CD4-positive, alpha-beta T cell treated with Interferon alpha-2 for 1 hour (primary cell): ENCODE data around the gene ERCC8.
"Not testable (repeated sequence)": the region's sequence is repeated elsewhere in the genome, so short reads cannot be mapped to it uniquely, and the experiment has no call there.

ENCODE experiments used
- DNase-seq, 2 donors: peaks; one replicate each; pipeline ENCODE4 v3.0.0-alpha.2; 2020 to 2022

The ERCC8 gene, protein sequence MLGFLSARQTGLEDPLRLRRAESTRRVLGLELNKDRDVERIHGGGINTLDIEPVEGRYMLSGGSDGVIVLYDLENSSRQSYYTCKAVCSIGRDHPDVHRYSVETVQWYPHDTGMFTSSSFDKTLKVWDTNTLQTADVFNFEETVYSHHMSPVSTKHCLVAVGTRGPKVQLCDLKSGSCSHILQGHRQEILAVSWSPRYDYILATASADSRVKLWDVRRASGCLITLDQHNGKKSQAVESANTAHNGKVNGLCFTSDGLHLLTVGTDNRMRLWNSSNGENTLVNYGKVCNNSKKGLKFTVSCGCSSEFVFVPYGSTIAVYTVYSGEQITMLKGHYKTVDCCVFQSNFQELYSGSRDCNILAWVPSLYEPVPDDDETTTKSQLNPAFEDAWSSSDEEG

DNA sequence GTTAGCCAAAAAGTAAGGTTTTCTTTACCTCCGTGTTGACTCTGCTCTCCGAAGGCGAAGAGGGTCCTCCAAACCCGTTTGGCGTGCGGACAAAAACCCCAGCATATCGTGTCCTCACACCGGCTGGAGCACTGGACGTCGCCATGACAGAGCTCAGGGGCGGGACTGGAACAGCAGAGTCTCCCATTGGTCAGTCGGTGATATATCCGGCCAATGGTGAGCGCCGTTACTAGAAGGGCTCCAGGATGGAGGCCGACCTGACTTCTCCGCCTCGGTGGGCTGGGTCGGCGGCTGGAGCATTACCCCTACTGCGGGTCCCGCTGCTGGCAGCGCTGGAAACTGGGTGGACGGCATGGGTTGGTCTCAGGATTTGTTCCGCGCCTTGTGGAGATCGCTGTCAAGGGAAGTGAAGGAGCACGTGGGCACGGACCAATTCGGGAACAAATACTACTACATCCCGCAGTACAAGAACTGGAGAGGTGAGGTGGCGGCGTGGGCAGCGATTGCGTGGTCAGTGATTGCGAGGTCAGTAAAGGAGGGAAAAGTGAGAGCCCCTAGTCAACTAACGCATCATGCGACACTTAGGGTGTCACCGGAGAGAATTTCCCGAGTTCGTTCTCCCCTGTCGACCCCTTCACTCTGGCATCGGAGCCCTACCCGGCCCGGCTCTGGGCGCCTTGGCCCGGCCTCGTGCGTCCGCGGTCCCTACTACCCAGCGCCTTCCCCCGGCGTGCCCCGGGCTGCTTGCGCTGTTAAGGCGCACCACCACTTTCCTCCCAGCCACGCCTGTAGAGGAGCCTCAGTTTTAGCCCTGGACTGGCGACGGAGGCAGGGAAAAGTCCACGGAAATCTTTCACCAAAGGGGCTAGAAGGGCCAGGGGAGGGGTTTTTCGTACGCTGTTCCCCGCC lies at the start of gene ERCC8, which contains the start of gene NDUFAF2:
Gene ERCC8, minus strand, starts transcription at position 167 of the 909 bp plus-strand sequence. Its CDS starts 62 bp downstream, at position 105.
Gene NDUFAF2, plus strand, starts transcription at position 302 of the 909 bp plus-strand sequence. Its CDS starts 51 bp downstream, at position 353.
- DNase-seq = peak; percentile 90 to 93

DNA sequence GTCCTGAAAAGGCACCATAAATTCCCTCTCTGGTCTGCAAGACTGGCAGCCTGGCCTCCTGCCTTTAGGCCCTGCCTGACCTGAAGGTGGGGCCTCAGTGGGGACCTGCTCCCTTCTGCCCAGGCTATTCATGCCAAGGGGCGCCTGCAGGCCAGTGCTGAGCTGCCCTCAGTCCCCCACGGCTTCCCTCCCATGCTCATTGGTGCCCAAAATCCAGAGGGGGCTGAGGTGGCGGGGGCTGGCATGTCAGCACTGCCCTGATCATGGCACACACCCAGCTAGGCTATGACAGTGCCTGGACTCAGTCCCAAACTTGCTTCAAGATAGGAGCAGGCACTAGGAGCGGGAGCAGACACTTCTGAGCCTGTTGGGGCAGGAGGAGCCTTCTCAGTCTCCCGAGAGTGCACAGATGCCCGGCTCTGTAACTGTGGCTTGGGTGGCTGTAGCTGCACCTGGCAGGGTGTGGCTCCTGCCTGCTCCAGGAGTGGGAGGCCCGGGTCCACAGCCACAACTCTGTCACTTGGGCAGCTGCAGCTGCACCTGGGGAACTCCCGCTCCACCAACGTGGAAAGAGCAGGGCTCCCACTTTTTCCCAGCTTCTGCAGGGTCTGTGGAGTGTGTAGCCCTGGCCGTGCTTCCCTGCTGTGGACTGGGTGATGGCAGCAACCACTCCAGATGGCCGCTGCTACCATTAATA lies 49.2 kb upstream of the ERCC8 start:
- DNase-seq = no peak

DNA sequence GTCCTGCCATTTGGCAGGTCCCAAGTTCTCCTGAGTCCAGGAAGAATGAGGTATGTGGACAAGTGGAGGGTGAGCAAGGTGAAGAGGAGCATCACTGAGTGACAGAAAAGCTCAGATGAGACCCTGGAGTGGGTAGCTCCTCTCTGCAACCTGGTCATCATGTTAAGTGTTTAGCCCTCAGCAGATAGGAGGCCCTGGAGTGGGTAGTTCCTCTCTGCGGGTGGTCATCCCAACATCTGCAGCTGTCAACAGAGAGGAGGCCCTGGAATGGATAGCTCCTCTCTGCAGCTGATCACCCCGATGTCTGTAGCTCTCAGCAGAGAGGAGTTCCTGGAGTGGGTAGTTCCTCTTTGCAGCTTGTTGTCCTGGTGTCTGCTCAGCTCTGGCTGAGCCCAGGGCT lies 48.6 kb upstream of the ERCC8 start:
- DNase-seq = no peak

DNA sequence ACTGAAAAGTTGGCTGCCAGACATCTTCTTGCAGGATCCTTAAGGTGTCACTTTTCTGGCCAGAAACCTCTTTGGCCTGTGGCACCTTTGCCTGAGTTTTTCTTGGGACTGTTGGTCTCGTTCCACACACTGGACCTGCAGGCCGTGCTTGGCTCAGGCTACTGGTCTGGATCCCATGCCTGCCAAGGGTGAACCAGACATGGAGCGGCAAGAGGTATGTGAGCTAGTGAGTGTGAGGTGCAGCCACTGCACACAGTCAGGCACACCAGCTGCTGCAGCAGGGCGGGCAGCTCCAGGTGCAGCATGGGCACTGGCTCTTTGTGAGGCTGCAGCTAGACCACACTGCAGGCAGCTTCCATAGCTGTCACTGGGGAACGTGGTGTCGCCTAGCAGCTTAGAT lies 48.0 kb upstream of the ERCC8 start:
- no peak for DNase-seq

DNA sequence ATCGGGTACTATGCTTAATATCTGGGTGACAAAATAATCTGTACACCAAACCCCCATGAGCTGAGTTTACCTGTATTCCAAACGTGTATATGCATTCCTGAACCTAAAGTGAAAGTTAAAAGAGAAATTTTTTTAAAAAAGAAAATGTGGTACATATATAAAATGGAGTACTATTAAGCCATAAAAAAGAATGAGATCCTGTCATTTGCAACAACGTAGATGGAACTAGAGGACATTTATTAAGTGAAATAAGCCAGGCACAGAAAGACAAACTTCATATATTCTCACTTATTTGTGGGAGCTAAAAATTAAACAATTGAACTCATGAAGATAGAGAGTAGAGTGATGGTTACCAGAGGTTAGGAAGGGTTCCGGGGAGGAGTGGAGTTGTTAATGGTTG lies 44.9 kb upstream of the ERCC8 start:
- DNase-seq = no peak

DNA sequence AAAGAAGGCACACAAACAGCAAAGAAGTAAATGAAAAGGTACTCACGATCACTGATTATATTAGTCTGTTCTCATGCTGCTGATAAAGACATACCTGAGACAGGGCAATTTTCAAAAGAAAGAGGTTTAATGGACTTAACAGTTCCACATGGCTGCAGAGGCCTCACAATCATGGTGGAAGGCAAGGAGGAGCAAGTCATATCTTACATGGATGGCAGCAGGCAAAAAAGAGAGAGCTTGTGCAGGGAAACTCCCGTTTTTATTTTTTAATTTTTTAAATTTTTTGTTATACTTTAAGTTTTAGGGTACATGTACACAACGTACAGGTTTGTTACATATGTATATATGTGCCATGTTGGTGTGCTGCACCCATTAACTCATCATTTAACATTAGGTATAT lies 37.3 kb upstream of the ERCC8 start:
- not testable (repeated sequence) for DNase-seq

DNA sequence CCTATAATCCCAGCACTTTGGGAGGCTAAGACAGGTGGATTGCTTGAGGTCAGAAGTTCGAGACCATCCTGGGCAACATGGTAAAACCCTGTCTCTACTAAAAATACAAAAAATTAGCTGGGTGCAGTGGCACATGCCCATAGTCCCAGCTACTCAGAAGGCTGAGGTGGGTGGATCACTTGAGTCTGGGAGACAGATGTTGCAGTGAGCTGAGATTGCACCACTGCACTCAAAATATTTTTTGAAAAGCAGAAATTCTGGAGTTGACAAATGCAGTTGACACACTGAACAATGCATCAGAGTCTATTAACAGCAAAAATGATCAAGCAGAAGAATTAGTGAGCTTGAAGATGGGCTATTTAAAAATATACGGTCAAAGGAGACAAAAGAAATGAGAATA lies 35.6 kb upstream of the ERCC8 start:
- no peak for DNase-seq

DNA sequence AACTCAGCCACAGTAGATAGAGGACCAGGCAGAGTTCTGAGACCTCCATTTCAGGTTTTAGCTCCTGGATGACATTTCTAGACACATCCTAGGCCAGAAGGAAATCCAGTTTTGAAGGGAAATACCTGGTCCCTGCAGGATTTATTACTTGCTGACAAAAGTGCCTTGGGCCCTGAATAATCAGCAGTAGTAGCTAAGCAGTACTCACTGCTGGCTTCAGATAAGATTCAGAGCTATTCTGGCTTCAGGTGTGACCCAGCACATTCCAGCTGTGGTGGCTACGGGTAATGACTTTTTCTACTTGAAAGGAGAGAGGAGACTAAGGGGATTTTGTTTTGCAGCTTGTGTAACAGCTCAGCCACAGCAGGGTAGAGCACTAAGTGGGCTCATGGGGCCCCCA lies 34.1 kb upstream of the ERCC8 start:
- no peak for DNase-seq

DNA sequence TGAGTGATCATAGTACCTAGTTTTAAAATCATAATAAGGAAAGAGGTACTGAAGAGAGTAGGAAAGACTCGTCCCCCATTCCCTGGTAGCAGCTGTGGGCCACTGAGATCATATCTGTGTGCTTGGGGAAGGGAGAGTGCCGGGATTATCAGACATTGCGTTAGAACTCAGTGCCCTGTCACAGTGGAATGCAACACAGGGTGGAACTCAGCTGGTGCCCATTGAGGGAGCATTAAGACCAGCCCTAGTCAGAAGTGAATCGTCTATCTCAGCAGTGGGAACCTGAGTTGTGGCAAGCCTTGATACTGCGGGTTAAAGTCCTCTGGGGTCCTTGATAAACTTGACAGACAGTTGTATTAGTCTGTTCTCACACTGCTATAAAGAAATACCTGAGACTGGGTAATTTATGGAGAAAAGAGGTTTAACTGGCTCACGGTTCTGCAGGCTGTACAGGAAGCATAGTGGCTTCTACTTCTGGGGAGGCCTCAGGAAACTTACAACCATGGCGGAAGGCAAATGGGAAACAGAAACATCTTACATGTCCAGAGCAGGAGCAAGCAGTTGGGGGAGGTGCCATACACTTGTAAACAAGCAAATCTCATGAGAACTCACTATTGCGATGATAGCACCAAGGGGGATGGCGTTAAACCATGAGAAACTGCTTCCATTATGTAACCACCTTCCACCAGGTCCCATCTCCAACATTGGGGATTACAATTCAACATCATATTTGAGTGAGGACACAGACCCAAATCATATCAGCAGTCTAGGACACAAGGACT lies 33.3 kb upstream of the ERCC8 start:
- no peak for DNase-seq

DNA sequence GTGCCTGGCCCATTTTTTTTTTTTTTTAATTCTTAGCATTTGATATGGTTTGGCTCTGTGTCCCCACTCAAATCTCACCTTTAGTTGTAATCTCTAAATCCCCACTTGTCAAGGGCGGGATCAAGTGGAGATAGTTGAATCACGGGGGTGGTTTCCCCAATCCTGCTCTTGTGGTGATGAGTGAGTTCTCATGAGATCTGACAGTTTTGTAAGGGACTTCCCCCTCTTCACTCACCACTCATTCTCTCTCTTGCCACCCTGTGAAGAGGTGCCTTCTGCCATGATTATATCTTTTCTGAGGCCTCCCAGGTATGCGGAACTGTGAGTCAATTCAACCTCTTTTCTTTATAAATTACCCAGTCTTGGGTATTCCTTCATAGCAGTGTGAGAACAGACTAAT lies 27.4 kb upstream of the ERCC8 start:
- no peak for DNase-seq

DNA sequence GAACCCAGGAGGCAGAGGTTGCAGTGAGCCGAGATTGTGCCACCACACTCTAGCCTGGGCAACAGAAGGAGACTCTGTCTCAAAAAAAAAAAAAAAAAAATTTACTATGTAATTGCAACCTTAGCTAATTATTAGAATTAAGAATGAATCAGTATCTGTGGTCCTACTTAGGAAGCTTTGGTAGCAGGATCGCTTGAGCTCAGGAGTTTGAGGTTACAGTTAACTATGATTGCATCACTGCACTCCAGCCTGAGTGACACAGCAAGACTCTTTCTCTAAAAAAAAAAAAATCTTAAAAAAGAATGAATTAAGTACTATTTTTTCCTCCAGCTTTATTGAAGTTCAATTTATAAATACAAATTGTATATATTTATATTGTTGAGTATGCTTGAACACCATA lies 16.8 kb upstream of the ERCC8 start:
- no peak for DNase-seq

DNA sequence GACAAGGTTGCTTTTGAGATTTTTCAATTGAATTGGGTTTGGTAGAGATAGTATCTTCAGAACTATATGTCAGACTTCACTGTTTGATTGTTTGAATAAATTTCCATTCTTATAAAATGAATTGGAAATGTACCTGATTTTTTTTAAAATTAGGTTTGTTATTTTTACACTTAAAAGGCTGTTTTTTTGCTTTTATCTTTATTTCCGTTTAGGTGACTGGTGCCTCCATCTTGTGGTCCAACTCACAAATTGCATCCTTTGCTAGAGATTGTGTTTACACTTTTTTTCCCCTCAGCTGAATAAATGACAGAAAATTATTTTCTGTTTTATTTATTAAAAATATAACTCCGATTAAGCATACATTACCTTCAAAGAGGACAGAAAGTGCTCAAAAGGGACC lies 15.7 kb upstream of the ERCC8 start:
- peak in 1 of 2 donors; percentile 38 for DNase-seq

DNA sequence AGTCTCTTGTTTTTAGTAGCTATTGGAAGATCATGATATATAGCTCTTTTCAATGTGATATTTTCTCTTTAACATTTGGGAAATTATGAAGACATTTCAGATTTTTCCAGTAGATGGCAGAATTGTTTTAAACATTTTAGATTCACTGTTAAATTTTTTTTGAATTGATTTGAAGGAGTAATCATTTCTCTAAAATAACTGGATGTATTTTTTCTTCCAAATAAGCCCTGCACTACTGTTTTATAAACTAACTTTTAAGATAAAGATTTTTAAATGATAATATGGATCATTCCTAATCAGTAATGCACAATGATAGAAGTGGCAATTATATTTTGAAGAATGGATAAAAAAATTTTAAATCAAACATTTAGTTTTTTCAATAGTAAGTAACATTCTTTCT lies 14.3 kb upstream of the ERCC8 start:
- peak in 1 of 2 donors; percentile 25 for DNase-seq

DNA sequence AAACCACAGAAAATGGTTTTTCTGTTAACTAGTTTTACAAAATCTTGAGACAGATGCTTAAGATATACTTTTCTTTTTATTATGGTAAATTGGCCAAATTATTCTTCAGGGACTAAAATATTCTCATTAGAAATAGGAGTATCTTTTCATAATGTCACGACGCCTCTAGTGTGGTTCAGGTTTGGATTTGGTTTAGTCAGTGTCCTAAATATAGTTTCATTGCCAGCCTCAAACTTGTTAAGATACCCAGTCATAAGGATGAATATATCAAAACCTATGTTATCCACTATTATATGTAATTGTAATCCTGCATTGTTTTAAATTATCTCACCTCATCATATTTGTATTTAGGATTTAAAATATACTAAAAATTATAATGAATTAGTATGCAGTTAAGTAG lies 13.8 kb upstream of the ERCC8 start:
- DNase-seq = no peak

DNA sequence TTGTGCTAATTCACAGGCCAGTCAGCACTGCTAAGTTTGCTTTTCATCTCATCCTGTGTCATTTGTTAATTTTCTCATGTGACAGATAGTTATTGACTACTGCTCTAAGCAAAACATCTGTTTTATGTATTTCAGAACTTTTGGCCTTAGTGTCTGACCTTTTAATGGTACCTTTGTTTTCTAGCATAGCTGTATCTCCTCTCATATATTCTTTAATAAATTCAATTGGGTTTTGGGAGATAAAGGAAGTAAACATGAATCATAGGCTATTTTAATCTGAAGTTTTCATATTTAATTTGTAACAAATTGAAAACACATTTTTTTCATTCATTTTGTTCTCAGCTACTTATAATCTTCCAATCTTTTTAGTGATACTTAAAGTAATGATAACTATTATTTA lies 13.2 kb upstream of the ERCC8 start:
- DNase-seq = no peak

DNA sequence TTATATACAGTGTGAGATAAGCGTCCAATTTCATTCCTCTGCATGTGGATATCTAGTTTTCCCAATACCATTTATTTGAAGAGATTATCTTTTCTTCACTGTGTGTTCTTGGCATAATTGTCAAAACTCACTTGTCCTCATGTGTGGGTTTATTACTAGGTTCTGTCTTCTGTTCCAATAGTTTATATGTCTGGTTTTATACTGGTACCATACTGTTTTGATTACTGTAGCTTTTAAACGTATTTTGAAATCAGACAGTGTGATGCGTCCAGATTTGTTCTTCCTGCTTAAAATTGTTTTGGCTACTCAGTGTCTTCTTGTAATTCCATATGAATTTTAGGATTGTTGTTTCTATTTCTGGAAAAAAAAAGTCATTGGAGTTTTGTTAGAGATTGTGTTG lies 10.4 kb upstream of the ERCC8 start:
- DNase-seq = no peak

DNA sequence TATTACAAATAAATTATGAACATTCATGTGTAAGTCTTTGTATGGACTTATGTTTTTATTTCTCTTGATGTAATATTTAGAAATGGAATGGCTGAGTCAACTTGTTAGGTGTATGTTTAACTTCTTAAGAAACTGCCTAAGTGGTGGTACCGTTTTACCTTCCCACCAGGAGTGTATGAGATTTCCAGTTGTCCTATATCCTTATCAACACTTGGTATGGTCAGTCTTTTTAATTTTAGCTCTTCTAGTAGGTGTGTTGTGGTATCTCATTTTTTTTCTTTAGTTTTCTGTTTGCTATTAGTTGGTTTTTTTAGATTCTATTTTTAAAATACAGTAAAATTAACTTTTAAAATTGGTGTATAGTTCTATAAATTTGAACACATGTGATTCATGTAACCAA lies 3.9 kb upstream of the ERCC8 start:
- no peak for DNase-seq

DNA sequence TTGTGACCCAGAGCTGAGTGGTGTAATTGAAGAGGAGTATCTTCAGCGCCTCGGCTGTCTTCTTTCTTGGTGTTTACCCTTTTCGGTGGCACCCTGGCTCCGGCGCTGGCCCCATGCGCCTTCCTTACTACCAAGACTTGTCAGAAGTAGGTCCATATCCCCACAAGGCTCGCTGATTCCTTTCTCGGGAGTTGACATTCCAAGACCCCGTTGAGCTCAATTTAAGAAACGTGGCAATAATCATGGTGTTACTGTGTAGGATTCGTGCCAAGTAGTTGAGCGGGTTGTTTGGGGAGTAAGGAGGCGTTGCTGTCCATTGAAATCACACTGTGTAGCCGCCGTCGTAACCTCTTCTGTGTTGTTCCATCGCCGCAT lies 930 bp upstream of the ERCC8 start:
- DNase-seq = no peak

DNA sequence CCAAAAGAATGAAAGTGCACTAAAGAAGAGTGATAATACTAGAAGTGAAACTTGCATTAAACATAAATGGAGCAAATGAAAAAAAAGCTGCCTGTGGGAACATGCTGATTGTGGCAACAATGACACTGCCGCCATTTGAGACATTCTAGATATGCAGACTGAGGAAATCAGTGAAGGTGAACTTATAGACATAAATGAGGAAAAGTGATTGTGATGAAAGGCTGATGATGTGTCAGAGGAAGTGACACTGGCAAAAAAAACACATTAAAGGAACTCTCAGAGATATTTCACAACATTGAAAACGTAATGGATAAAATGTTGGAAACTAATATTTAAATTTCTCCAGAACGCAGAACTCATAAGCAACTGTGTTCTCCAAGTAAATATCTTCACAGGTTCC lies 1.2 kb downstream of the ERCC8 start:
- DNase-seq = no peak

DNA sequence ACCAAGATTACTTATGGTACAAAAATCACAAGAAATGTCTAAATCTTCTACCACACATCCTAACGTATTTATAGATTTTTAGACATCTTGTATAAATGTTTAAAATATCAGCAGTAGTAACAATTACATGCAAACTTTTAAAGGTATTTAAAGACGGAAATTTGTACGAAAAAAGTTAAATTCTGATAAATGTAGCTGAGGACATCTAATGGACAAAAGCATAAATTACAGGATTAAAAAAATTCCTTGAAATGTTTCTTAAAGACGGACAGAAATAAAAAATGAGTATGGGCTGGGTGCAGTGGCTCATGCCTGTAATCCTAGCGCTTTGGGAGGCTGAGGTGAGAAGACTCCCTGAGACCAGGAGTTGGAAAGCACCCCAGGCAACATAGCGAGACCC lies 15.8 kb downstream of the ERCC8 start:
- no peak for DNase-seq

DNA sequence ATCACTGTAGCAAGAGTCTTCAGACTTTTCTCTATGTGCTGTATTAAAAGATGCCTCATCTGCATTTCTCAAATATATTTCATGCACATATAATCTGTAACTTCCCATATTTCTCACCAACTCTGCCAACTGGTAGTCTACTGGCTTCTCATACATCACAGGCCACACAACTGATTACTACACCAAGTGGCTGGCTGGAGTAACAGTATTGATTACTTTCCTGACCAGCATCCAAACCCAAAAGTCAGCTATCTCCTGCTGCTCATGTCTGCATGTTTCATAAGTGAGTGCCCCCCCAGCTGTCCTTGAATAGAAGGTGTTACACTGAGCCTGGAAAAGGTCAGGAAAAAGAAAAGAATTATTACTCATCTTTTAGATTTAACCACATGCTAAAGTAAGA lies 17.4 kb downstream of the ERCC8 start:
- DNase-seq = no peak

DNA sequence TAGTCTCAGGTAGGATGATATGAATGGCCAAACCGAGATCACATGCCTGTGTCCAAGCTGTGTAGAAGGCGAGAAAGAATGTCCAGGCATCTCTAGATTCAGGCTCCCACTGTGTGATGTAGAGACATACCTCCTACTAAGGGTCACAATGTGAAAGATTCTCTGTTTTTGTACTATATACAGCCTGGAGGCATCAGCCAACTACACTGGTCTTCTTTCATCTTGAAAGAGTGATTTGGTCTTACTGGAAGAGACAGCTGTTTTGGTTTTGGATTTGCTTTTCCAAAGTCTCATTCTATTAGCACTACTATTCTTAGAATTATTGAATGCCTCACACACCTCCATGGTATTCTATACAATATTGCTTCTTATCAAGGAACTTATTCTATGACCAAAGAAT lies 26.4 kb downstream of the ERCC8 start:
- DNase-seq = no peak

DNA sequence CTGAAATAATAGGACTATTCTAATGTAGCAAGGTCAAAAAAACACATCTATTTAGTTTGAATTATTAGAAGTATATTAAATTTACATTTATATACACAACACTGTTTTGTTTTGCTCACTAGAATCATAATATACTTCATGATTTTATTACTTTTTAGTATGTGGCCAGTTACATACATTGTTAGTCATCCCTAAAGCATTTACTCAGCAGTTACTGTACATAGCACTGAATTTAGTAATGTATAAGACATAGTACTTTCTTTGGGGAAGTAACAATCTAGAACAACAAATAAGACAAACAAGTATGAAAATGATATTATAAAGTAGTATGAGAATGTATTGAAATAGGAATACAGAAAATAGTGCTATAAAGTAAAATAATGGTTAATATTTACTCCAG lies 28.2 kb downstream of the ERCC8 start:
- no peak for DNase-seq
